K562 (cell line): Measurements from ENCODE around the gene NOD1. TPM values are rescaled to one million over a fixed set of nuclear protein-coding genes. Genes with fewer than 3 reads are reported as not detected.

Experiments used
- ATAC-seq: fragments of 200-7000 bp; cut with Tn5 transposase; 3 replicates; pipeline ENCODE4 v1.9.1; 2020; ENCODE audit warnings: moderate library complexity
- BruUV-seq: library from RNA; stranded (reverse); fragments of 400-500 nt; replicated peaks from 2 replicates; lab custom pipeline; 2021; lab: Mats Ljungman, UMichigan
- CTCF ChIA-PET: fragments of 300-600 bp; formaldehyde crosslinking; extraction: SDS; loops from one replicate; lab custom pipeline; 2021; ENCODE audit warnings: low intra/inter-chr PET ratio; lab: Yijun Ruan, JAX
- POLR2A ChIA-PET: fragments of 300-600, 350-650 bp; sonication (Branson Sonifier 250); formaldehyde crosslinking; extraction: SDS; loops from one replicate; lab custom pipeline; 2021; ENCODE audit warnings: antibody characterized with exemption, inconsistent platforms; lab: Yijun Ruan, JAX
- DNase-seq, 4 experiments: peaks; one replicate each; pipeline versions ENCODE4 v3.0.0 to v3.0.0-alpha.2; 2011 to 2018; ENCODE audit warnings: low spot score in 3 of 4, mixed read lengths in 3 of 4; ENCODE audit errors: extremely low read depth in 1 of 4
- FAIRE-seq: peaks from 2 replicates; lab custom pipeline; 2011; peaks lifted over from hg19 to GRCh38; lab: Jason Lieb, UNC
- H2AFZ ChIP-seq: 2 replicates; pipeline ENCODE4 v1.6.0; 2011; ENCODE audit warnings: low read depth, low read length, control low read depth, inconsistent platforms
- H3K27ac ChIP-seq: fragments of 200-600 bp; 3 replicates; pipeline ENCODE4 v1.8.0; 2011; ENCODE audit warnings: low read depth, mild to moderate bottlenecking, control low read depth, inconsistent platforms, low read length, moderate library complexity, mixed read lengths; ENCODE audit errors: extremely low read depth
- H3K27me3 ChIP-seq, 2 experiments: fragments of 300-600 bp in 1 of 2; 2 replicates in 1 of 2; 3 replicates in 1 of 2; pipeline versions ENCODE4 v1.6.0 to v1.8.0; 2011; ENCODE audit warnings: inconsistent platforms in 2 of 2, low read length in 2 of 2, mild to moderate bottlenecking in 1 of 2, mixed read lengths in 1 of 2, moderate library complexity in 1 of 2; ENCODE audit not compliant: control insufficient read depth in 2 of 2, insufficient read depth in 2 of 2
- H3K36me3 ChIP-seq: fragments of 300-600 bp; 3 replicates; pipeline ENCODE4 v1.8.0; 2011; ENCODE audit warnings: mild to moderate bottlenecking, low read length, inconsistent platforms; ENCODE audit not compliant: control insufficient read depth, insufficient read depth
- H3K4me1 ChIP-seq, 2 experiments: fragments of 200-600 bp in 1 of 2; replicated peaks in 1 of 2; 2 replicates in 1 of 2; 3 replicates in 1 of 2; pipeline versions ENCODE4 v1.5.1 to v1.8.0; 2011; ENCODE audit warnings: inconsistent platforms in 2 of 2, low read length in 2 of 2, mild to moderate bottlenecking in 1 of 2, mixed read lengths in 1 of 2, moderate library complexity in 1 of 2; ENCODE audit not compliant: control insufficient read depth in 2 of 2, insufficient read depth in 2 of 2
- H3K4me2 ChIP-seq: 2 replicates; pipeline ENCODE4 v1.6.1; 2011; ENCODE audit warnings: low read length, control low read depth, inconsistent platforms, mixed read lengths; ENCODE audit not compliant: insufficient read depth
- H3K4me3 ChIP-seq: fragments of 200-600 bp; sonication (generic), shearing (Covaris generic); 2 replicates; pipeline ENCODE4 v1.5.1; 2016; ENCODE audit warnings: control low read depth, inconsistent platforms
- H3K79me2 ChIP-seq: fragments of 200-600 bp; 3 replicates; pipeline ENCODE4 v1.8.0; 2011; ENCODE audit warnings: low read length, inconsistent platforms; ENCODE audit not compliant: control insufficient read depth, insufficient read depth
- H3K9ac ChIP-seq, 2 experiments: 2 replicates each; pipeline versions ENCODE4 v1.6.0 to v1.6.1; 2011; ENCODE audit warnings: low read depth in 2 of 2, low read length in 2 of 2, control low read depth in 1 of 2, inconsistent platforms in 1 of 2, mild to moderate bottlenecking in 1 of 2, mixed read lengths in 1 of 2; ENCODE audit not compliant: insufficient read depth in 1 of 2
- H3K9me1 ChIP-seq: one replicate; pipeline ENCODE4 v1.6.0; 2011; ENCODE audit warnings: inconsistent platforms, mild to moderate bottlenecking, low read length, moderate library complexity; ENCODE audit not compliant: control insufficient read depth, insufficient read depth
- H3K9me3 ChIP-seq: replicated peaks from 2 replicates; pipeline ENCODE4 v1.5.1; 2011; ENCODE audit warnings: low read depth, low read length, inconsistent platforms; ENCODE audit not compliant: control insufficient read depth, insufficient read depth
- H4K20me1 ChIP-seq: replicated peaks from 2 replicates; pipeline ENCODE4 v1.6.1; 2011; ENCODE audit warnings: low read length, inconsistent platforms, mixed read lengths; ENCODE audit not compliant: control insufficient read depth, insufficient read depth
- FOXK2 ChIP-seq, 2 experiments: fragments of 450-650 bp; IDR thresholded peaks in 1 of 2; conservative IDR thresholded peaks in 1 of 2; 2 replicates each; pipeline ENCODE4 v1.6.1; 2016; ENCODE audit warnings: low read depth in 2 of 2, mild to moderate bottlenecking in 1 of 2
- GATAD2A ChIP-seq: fragments of 450-650 bp; IDR thresholded peaks from 2 replicates; pipeline ENCODE4 v1.6.1; 2017
- GATAD2B ChIP-seq: fragments of 450-650 bp; IDR thresholded peaks from 2 replicates; pipeline ENCODE4 v1.6.1; 2017; ENCODE audit warnings: mild to moderate bottlenecking, borderline replicate concordance
- GTF2E2 ChIP-seq: fragments of 200-800 bp; sonication (Bioruptor generic); IDR thresholded peaks from 2 replicates; pipeline ENCODE4 v1.6.1; 2016; ENCODE audit warnings: missing genetic modification characterization, missing compliant biosample characterization
- NR2F6 ChIP-seq: fragments of 450-650 bp; formaldehyde crosslinking; IDR thresholded peaks from 2 replicates; pipeline ENCODE4 v1.4.0; 2020; ENCODE audit warnings: mild to moderate bottlenecking
- PHF21A ChIP-seq: fragments of 450-650 bp; IDR thresholded peaks from 2 replicates; pipeline ENCODE4 v1.6.1; 2017; ENCODE audit warnings: low read depth, borderline replicate concordance
- POLR2AphosphoS2 ChIP-seq: IDR thresholded peaks from 2 replicates; pipeline ENCODE4 v1.6.1; 2012; ENCODE audit warnings: low read length, improper control_type of control experiment
- PURB ChIP-seq: sonication (generic); formaldehyde crosslinking; IDR thresholded peaks from 2 replicates; pipeline ENCODE4 v1.9.0; 2021; ENCODE audit warnings: low read depth, mild to moderate bottlenecking, missing genetic modification reagents
- SRF ChIP-seq, 2 experiments: fragments of 250-450, 450-650 bp in 1 of 2; sonication (Bioruptor Pico) in 1 of 2; sonication (generic) in 1 of 2; formaldehyde crosslinking; IDR thresholded peaks; 2 replicates each; pipeline versions ENCODE4 v1.5.0 to v1.5.1; 2020 to 2022; ENCODE audit warnings: mild to moderate bottlenecking in 1 of 2, missing genetic modification reagents in 1 of 2
- TAL1 ChIP-seq: fragments of 450-650 bp; IDR thresholded peaks from 2 replicates; pipeline ENCODE4 v1.6.1; 2016; ENCODE audit warnings: mild to moderate bottlenecking
- TRIM25 ChIP-seq: fragments of 450-650 bp; IDR thresholded peaks from 2 replicates; pipeline ENCODE4 v1.7.0; 2016; ENCODE audit warnings: borderline replicate concordance
- YY1 ChIP-seq, 3 experiments: IDR thresholded peaks; 2 replicates each; pipeline ENCODE4 v1.6.1; 2011; ENCODE audit warnings: low read length in 2 of 3, mild to moderate bottlenecking in 2 of 3, moderate library complexity in 2 of 3, borderline replicate concordance in 1 of 3, control low read depth in 1 of 3, low read depth in 1 of 3; ENCODE audit not compliant: insufficient read depth in 3 of 3, insufficient replicate concordance in 2 of 3, control insufficient read depth in 1 of 3, insufficient read length in 1 of 3; ENCODE audit errors: extremely low read depth in 1 of 3
- ZNF395 ChIP-seq: fragments of 200-800 bp; sonication (Bioruptor generic); IDR thresholded peaks from 2 replicates; pipeline ENCODE4 v1.6.1; 2017; ENCODE audit warnings: missing genetic modification characterization, missing compliant biosample characterization
- ZNF41 ChIP-seq: fragments of 250-450 bp; sonication (Bioruptor Pico); conservative IDR thresholded peaks from 2 replicates; pipeline ENCODE4 v1.4.0; 2020; ENCODE audit warnings: mild to moderate bottlenecking
- ZNF583 ChIP-seq: fragments of 250-450 bp; sonication (Bioruptor Pico); IDR thresholded peaks from 2 replicates; pipeline ENCODE4 v1.4.0; 2020
- WGBS: fragments of 100-300 bp; shearing (Covaris generic); methylation state at CpG from one replicate; pipeline ENCODE4 v1.1.6; 2016; ENCODE audit warnings: low coverage, mixed read lengths; ENCODE audit not compliant: insufficient coverage; ENCODE audit errors: missing lambda C conversion rate; 5-methylcytosine and 5-hydroxymethylcytosine counted together
- in situ Hi-C: fragments of 300-500 bp; cut with MboI; formaldehyde crosslinking; loops from 4 replicates; pipeline ENCODE4 v1.15.0; 2018; ENCODE audit warnings: inconsistent platforms, mixed read lengths
- intact Hi-C: fragments of 100-400 bp; cut with micrococcal nuclease; formaldehyde crosslinking; loops from 2 replicates; pipeline ENCODE4 v1.14.2; 2022
- polyA plus RNA-seq, 8 experiments: library from polyadenylated mRNA; depleted of rRNA in 4 of 8; stranded (reverse) in 5 of 8; unstranded in 3 of 8; fragments of >200 nt; fragmentation: Nextera tagmentation in 2 of 8; fragmentation: Illumina TruSeq in 1 of 8; extraction: Ambion mirVana in 2 of 8; extraction: Trizol in 1 of 8; gene quantifications; 2 replicates each; pipeline versions ENCODE4 v1.2.1 to v1.2.3, GENCODE V29; 2011 to 2014; ENCODE audit warnings: inconsistent platforms in 1 of 8, missing spikeins in 1 of 8
- total RNA-seq, 7 experiments: library from RNA; depleted of rRNA in 6 of 7; stranded (reverse); fragments of >200 nt in 6 of 7; fragmentation: Illumina TruSeq in 2 of 7; extraction: Trizol in 2 of 7; gene quantifications; 2 replicates each; pipeline versions ENCODE4 v1.2.1 to v1.2.3, GENCODE V29; 2011 to 2021; ENCODE audit warnings: low replicate concordance in 1 of 7
- TF ChIP-seq, protein P1 (sequence below): sonication (generic); formaldehyde crosslinking; IDR thresholded peaks from 2 replicates; pipeline ENCODE4 v1.8.0; 2023; ENCODE audit warnings: mild to moderate bottlenecking, missing genetic modification reagents

NOD1 gene
- total and polyA plus RNA-seq, 9 of the 15 experiments (the other 6 are each of a cell fraction or from before 2014, with no cell fraction given), result 0.34 to 7.1 (median 4.7) TPM

- Histone ChIP-seq H3K9me3 (no peaks in the 10 kb centered on the region), H3K4me1 (no peaks in the 10 kb centered on the region; a peak in 1 of 5 replicates), H3K27me3 (no peaks in the 10 kb centered on the region), H3K4me2 (no peak overlapping the region), H4K20me1 (no peaks in the 10 kb centered on the region; the same call in 1 of the 2 replicates), H3K79me2 (no peaks in the 10 kb centered on the region), H3K27ac (no peak overlapping the region), H3K36me3 (peaks cover 2% of the 10 kb centered on the region; the same call in 1 of the 3 replicates), H3K9ac (no peak overlapping the region), H3K9me1 (no peaks in the 10 kb centered on the region), H2AFZ (no peak overlapping the region), H3K4me3 (no peak overlapping the region)
- ATAC-seq, result no peak
- FAIRE-seq, result no peak
- ChIA-PET CTCF (no interaction called here), POLR2A (interaction anchor here (1.2 kb wide), 1 partner anchor 104 kb away, joined by 3 read pairs; no protein-coding TSS in a partner anchor)
- WGBS, result 56% methylated on average over 5 of the region's 5 CpGs
- BruUV-seq, result no TSS peak
- intact Hi-C loops (loop anchor here (5.0 kb wide), 1 partner anchor 38 kb away; no protein-coding TSS in a partner anchor), in situ Hi-C loops (no loop called here)
- DNase-seq, result no peak
- TF ChIP-seq NR2F6 (CRISPR knock-in tag) (no peak), FOXK2 (conservative IDR thresholded peaks at IDR 0.05 in 1 of 2, IDR thresholded peaks at IDR 0.05 in 1 of 2; ENCODE audit: low read depth in 2 of 2) (no peak), ZNF41 (no peak), GATAD2B (no peak), ZNF395 (CRISPR knock-in tag) (no peak), GATAD2A (no peak), PHF21A (no peak), ZNF583 (CRISPR knock-in tag) (no peak), PURB (CRISPR knock-in tag) (no peak), SRF (CRISPR knock-in tag; IDR thresholded peaks at IDR 0.05) (no peak), TAL1 (no peak), YY1 (IDR thresholded peaks at IDR 0.05; ENCODE audit: borderline replicate concordance in 1 of 3, control insufficient read depth in 1 of 3, extremely low read depth in 1 of 3, insufficient read depth in 3 of 3, insufficient read length in 1 of 3, insufficient replicate concordance in 2 of 3, low read depth in 1 of 3, low read length in 2 of 3) (no peak), TRIM25 (no peak), GTF2E2 (tag) (no peak), POLR2AphosphoS2 (no peak)
- TF ChIP-seq, protein P1, sequence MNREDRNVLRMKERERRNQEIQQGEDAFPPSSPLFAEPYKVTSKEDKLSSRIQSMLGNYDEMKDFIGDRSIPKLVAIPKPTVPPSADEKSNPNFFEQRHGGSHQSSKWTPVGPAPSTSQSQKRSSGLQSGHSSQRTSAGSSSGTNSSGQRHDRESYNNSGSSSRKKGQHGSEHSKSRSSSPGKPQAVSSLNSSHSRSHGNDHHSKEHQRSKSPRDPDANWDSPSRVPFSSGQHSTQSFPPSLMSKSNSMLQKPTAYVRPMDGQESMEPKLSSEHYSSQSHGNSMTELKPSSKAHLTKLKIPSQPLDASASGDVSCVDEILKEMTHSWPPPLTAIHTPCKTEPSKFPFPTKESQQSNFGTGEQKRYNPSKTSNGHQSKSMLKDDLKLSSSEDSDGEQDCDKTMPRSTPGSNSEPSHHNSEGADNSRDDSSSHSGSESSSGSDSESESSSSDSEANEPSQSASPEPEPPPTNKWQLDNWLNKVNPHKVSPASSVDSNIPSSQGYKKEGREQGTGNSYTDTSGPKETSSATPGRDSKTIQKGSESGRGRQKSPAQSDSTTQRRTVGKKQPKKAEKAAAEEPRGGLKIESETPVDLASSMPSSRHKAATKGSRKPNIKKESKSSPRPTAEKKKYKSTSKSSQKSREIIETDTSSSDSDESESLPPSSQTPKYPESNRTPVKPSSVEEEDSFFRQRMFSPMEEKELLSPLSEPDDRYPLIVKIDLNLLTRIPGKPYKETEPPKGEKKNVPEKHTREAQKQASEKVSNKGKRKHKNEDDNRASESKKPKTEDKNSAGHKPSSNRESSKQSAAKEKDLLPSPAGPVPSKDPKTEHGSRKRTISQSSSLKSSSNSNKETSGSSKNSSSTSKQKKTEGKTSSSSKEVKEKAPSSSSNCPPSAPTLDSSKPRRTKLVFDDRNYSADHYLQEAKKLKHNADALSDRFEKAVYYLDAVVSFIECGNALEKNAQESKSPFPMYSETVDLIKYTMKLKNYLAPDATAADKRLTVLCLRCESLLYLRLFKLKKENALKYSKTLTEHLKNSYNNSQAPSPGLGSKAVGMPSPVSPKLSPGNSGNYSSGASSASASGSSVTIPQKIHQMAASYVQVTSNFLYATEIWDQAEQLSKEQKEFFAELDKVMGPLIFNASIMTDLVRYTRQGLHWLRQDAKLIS, result no peak
Measured at GRCh38 chr7:30429156-30429530, 49.4 kb downstream of the NOD1 start.
